HG02763 (cell line): Measurements from ENCODE around the gene GLIPR2.
"Not testable (repeated sequence)": the region's sequence is repeated elsewhere in the genome, so short reads cannot be mapped to it uniquely, and the experiment has no call there.

Experiments used
- ATAC-seq: cut with Tn5 transposase; IDR thresholded peaks from one replicate; pipeline ENCODE4 v1.9.1; 2021; ENCODE audit warnings: mild to moderate bottlenecking, moderate library complexity; ENCODE audit not compliant: unreplicated experiment

The GLIPR2 gene

GRCh38 chr9:36121971-36122370, 14.6 kb upstream of the GLIPR2 start:
- no peak for ATAC-seq

GRCh38 chr9:36123515-36123914, 13.0 kb upstream of the GLIPR2 start:
- ATAC-seq: no peak

DNA sequence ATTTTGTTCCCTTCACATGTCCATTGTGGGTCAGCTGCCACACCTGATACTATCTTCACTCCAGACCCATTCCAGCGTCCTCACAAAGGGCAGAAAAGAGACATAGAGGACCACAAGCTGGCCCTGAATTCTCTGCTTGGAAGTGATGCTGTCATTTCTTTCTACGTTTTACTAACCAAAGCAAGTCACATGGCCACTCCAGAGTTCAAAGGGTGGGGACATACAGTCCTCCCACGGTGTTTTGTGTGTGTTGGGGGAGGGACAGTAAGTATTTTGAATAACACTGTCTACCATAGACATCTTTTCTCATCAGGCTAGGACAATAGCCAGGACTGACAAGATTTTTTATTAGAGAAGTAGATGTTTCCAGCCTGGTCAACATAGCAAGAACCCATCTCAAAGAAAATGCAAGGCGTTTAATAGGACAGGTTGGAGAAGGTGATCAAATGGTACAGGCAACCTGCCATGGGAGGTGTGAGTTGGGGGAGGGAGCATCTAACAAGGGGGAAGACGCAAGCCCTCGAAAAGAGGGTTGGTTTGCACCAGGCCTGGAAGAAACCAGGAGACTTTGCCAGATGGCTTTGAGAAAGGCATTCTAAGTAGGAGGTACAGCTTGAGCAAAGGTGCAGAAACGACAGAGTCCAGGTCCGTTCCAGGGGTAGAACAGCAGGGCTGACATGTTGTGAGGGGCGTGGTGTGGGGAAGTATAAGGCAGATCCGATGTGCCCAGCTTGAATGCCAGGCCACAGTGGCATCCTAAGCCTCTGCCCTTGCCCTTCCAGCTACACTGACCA, 11.3 kb upstream of the GLIPR2 start:
- no peak for ATAC-seq

GRCh38 chr9:36126016-36126730, 10.4 kb upstream of the GLIPR2 start:
- ATAC-seq: no peak

- ATAC-seq: no peak
These were observed 8.8 kb upstream of the GLIPR2 start for GRCh38 chr9:36127652-36128244.

GRCh38 chr9:36128349-36128748, 8.2 kb upstream of the GLIPR2 start:
- no peak for ATAC-seq

GRCh38 chr9:36129139-36129538, 7.4 kb upstream of the GLIPR2 start:
- no peak for ATAC-seq

GRCh38 chr9:36131666-36132065, 4.9 kb upstream of the GLIPR2 start:
- not testable (repeated sequence) for ATAC-seq

DNA sequence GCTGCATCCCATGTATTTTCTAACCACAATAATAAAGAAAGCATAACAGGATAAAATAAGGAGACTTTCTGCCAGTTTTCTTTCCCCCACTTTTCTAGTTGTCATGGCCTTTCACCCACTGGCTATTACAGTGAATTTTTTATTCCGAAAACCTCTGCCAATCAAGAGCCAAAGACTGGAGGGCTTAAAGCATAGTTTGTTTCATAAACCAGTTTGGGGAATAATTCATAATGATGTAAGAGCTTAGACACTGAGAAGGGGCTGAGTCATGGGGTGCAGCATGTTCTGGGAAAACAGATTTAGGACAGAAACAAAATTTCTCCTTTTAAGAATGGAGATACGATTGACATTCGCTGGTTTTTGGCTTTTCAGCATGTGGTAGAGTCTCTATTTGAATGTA, 4.4 kb upstream of the GLIPR2 start:
- ATAC-seq: no peak

GRCh38 chr9:36134761-36135505, 1.6 kb upstream of the GLIPR2 start:
- no peak for ATAC-seq

GRCh38 chr9:36135741-36136271, 727 bp upstream of the GLIPR2 start:
- no peak for ATAC-seq

DNA sequence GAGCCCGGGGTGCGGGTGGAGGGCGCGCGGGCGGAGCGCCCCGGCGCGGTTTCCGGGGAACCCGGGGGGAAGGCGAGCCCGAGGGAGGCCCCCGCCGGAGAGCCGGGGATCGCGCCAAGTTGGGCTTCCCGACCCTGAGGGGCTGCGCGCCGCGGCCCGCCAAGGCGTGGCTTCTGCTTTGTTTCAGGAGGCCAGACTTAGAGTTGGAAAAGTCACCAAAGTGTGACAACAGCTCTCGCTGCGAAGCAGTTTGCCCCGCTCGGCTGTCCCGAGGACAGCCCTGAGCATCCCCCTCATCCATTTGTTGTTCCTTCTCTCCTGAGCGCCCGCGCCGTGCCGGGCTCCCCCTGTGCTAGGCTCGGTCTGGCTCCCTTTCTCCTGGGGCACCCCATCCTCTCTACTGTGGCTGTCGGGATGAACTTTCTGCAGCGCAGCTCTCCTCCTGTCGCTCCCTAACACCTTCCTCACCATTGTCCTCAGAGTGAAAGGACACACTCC, 410 bp downstream of the GLIPR2 start:
- ATAC-seq: peak; percentile 25

DNA sequence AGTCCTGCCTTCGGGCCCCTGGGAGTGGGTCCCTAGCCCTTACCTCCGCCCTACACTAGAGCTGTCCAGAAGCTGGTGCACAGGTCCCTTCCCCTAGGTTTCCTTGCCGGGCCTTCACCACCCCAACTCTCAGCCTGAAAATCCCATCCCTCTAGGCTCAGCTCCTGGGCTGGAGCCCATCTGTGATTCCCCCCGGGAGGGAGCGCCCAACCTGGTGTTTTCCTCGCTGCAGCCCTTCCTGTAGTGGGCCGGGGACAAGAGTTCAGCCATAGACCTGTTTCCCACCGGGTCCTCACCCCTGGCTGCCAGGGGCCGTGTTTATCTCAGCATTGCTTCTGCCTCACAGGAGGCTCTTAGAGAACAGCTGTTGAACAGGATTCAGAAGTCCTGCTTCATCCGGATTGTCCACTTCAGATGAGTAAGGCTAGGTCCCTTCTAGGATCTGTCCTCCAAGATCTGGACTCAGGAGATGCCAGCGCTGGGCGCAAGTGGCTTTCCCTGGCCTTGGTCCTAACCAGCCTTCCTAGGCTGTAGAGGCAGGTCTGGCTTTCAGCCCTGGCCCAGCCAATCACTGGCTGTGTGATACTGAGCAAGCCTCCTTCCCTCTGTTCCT, 965 bp downstream of the GLIPR2 start:
- no peak for ATAC-seq

DNA sequence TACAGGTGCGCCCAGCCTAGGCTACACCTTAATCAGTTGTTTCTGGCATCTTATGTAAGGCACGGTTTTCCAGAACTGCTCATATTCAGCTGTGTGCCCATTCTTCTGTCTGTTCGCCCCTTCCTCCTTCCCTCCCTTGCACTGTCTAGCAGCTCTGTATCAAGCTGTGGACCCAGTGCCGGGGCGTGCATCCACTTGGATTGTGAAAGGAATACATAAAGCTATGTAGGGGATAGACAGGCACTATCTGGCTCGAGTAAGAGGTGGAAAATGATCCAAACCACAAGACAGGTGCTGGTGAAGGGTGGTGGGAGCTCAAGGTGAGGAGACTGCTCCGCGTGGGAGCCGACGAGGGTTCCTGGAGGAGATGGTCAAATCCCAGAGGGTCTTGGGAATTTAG, 2.0 kb downstream of the GLIPR2 start:
- no peak for ATAC-seq

GRCh38 chr9:36138901-36139300, 2.4 kb downstream of the GLIPR2 start:
- ATAC-seq: no peak

DNA sequence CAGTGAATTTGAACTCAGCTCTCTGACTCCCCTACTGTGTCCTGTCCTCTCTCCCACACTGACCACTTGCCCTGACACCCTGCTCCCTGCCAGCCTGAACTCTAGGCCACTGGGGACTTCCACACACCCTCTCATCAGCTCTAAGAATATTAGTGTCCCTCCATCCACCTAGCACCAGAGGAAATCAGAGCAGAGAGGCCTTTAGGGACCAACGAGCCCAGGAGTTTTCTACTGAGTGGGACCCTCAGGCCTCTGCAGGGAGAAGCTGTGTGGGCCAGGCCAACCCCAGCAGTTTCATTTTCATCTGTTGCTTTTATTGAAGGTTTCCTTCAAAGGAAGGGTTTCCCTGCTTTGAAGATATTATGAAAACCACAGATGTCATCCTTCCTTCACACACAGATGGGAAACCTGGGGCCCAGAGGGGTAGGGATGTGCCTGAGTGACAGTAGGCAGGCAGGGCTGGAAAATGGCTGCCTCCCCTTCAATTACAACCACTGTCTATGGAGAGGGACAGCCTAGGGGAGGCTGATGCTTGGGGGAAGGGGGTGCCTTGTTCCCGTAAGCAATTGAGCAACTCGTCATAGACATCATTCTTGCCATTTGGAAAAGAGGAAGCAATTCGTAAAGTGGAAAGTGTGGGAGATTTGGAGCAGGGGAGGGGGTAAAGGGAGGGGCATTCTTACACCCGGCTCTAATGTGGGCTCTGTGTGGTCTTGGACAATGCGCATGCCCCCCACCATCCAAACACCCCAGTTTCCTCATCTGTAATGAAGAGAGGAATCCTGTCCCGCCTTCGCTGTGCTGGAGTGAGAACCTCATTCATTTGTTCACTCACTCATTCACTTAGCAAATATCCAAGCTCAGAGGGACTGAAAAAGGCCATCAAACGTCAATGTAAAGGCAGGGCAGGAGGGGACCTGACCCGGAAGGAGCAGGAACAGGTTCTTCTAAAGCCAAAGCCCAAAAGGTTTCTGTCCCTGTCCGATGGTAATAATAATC, 3.9 kb downstream of the GLIPR2 start:
- ATAC-seq: no peak

DNA sequence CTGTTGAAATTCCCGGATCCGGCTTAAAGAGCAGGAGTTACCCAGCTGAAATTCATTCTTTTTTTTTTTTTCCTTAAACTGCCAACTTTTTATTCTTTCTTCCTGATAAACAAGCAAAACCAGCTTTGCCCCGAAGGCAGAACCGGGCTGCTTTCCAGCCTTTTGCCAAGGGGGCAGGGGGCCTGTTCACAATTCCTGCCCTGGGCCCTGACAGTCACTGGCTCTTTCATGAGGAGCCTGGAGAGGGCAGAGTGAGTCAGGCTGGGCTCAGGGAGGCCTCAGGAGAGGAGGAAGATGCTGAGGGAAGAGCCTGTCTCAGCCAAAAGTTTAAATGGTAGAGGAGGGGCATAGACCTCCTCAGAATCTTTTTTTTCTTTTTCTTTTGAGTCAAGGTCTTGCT, 4.8 kb downstream of the GLIPR2 start:
- no peak for ATAC-seq

- ATAC-seq: no peak
These were observed 5.2 kb downstream of the GLIPR2 start for GRCh38 chr9:36141761-36142160.

GRCh38 chr9:36142510-36143244, 6.1 kb downstream of the GLIPR2 start:
- no peak for ATAC-seq
